Heart left ventricle (tissue), 13 donors: Measurements from ENCODE around the gene ZBTB21.

Experiments
- POLR2A ChIP-seq, 2 donors: fragments of 450-650 bp; IDR thresholded peaks; one replicate each; pipeline ENCODE4 v1.6.1; 2017; ENCODE audit warnings: antibody characterized with exemption in 2 of 2, mild to moderate bottlenecking in 2 of 2, moderate library complexity in 2 of 2
- TF ChIP-seq, protein P1 (sequence below), 12 donors: fragments of 200-600 bp; sonication (generic) in 4 of 12; IDR thresholded peaks; one replicate each; pipeline versions ENCODE4 v1.5.0 to v1.8.0; 2018 to 2022; ENCODE audit warnings: antibody characterized with exemption in 12 of 12, mild to moderate bottlenecking in 5 of 12
- donor health status: ischemic (EF 13 %, LVEDD 7.1; RV severe dilation, severe dysfunction).
- donor health status: DM: no; HTN: yes; CAD: no.
- donor health status: DM: no; HTN: no; CAD: no.
- donor health status: ischemic (EF 25% LVEDD 6.9; RV normal size, moderate dysfunction).
- donor health status: ischemic (EF 25% LVEDD 5.7; RV mildly dilated, moderate dysfunction).
- donor health status: ischemic (EF 35%, LVEDD 5.7; RV mildly dilated, moderate dysfunction).
- donor health status: nonischemic (EF 11% LVEDD 7.7; RV severe dilation, severe dysfunction).
- donor health status: DM: yes; HTN: yes; CAD: no.
- donor health status: PGD.
- donor health status: ischemic (EF 29% LVEDD 5.4; RV normal size, mild dysfunction).
- donor health status: nonischemic (EF 23%, LVEDD 6.1; RV moderate dilation, normal function).

DNA sequence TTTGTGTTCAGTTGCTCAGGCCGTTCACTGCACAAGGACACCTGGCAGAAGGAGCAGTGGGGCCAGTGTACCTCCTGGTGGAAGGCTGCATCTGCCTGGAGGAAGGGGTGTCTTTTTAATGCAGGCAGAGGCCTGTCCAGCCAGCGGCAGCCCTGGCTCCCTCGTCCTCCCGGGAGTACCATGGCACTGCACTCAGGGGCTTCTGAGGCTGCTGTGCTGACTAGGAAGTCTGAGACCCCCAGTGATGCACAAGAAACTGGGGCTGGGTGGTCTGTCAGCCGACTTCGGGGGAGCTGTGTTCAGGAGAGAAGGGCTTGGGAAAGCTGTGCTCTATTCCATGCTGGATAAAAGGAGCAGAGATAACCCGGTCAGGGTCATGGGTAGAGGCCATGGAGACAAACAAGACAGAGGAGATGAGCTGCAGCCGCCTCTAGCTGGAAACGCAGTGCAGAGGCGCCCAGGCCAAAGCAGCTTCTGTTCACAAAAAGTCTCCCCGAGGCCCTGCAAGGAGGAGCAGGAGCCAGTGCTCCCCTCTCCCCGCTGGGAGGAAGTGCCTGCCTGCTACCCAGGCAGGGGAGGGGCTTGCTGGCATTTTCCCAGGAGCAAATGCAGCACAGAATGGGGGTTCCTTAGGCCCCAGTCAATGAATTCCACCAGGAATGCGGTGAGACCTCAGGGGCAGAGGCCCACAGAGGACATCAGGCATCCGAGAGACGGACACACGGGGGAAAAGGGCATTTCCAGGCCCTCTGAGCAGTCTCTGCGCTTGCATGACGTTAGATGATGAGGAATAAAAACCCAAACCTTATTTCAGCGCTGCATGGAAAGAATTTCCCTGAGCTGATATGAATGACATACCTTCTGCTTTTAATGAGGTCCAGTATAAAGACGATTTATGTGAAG, 39.2 kb downstream of the ZBTB21 start:
- TF ChIP-seq, protein P1, sequence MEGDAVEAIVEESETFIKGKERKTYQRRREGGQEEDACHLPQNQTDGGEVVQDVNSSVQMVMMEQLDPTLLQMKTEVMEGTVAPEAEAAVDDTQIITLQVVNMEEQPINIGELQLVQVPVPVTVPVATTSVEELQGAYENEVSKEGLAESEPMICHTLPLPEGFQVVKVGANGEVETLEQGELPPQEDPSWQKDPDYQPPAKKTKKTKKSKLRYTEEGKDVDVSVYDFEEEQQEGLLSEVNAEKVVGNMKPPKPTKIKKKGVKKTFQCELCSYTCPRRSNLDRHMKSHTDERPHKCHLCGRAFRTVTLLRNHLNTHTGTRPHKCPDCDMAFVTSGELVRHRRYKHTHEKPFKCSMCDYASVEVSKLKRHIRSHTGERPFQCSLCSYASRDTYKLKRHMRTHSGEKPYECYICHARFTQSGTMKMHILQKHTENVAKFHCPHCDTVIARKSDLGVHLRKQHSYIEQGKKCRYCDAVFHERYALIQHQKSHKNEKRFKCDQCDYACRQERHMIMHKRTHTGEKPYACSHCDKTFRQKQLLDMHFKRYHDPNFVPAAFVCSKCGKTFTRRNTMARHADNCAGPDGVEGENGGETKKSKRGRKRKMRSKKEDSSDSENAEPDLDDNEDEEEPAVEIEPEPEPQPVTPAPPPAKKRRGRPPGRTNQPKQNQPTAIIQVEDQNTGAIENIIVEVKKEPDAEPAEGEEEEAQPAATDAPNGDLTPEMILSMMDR (IDR thresholded peaks at IDR 0.05) = no peak
- TF ChIP-seq POLR2A (IDR thresholded peaks at IDR 0.05) = no peak
